Endothelial cell of umbilical vein (primary cell): ENCODE measurements around the gene PLXND1. TPM values are rescaled to one million over a fixed set of nuclear protein-coding genes. Genes with fewer than 3 reads are reported as not detected.

Experiments
- BruUV-seq: library from RNA; stranded (reverse); fragments of 400-500 nt; replicated peaks from 2 replicates; lab custom pipeline; 2021; lab: Mats Ljungman, UMichigan
- CTCF ChIA-PET: fragments of 300-600, 350-600 bp; sonication (Branson Sonifier 250); formaldehyde crosslinking; loops from one replicate; lab custom pipeline; 2021; ENCODE audit warnings: antibody characterized with exemption, inconsistent platforms; lab: Charles Lee
- POLR2A ChIA-PET: fragments of 300-600, 350-600 bp; sonication (Branson Sonifier 250); formaldehyde crosslinking; loops from one replicate; lab custom pipeline; 2021; ENCODE audit warnings: antibody characterized with exemption, inconsistent platforms; lab: Charles Lee
- DNase-seq: peaks from one replicate; pipeline ENCODE4 v3.0.0-alpha.2; 2011; ENCODE audit warnings: low read depth, low spot score
- FAIRE-seq: peaks from 2 replicates; lab custom pipeline; 2011; peaks lifted over from hg19 to GRCh38; lab: Jason Lieb, UNC
- H2AFZ ChIP-seq: 2 replicates; pipeline ENCODE4 v1.6.0; 2012; ENCODE audit warnings: low read depth, low read length, control low read depth, inconsistent platforms
- H3K27ac ChIP-seq: 2 replicates; pipeline ENCODE4 v1.5.1; 2011; ENCODE audit warnings: low read depth, mild to moderate bottlenecking, control low read depth, low read length, moderate library complexity; ENCODE audit not compliant: insufficient read depth
- H3K27me3 ChIP-seq, 2 experiments: 2 replicates each; pipeline versions ENCODE4 v1.6.0 to v1.6.1; 2011; ENCODE audit warnings: low read length in 2 of 2, mixed read lengths in 1 of 2; ENCODE audit not compliant: control insufficient read depth in 2 of 2, insufficient read depth in 2 of 2
- H3K36me3 ChIP-seq, 2 experiments: 2 replicates in 1 of 2; 3 replicates in 1 of 2; pipeline ENCODE4 v1.5.1; 2011; ENCODE audit warnings: low read length in 2 of 2, mild to moderate bottlenecking in 1 of 2, moderate library complexity in 1 of 2; ENCODE audit not compliant: control insufficient read depth in 2 of 2, insufficient read depth in 2 of 2; ENCODE audit errors: extremely low read depth in 1 of 2
- H3K4me1 ChIP-seq: 3 replicates; pipeline ENCODE4 v1.5.1; 2011; ENCODE audit warnings: mild to moderate bottlenecking, low read length; ENCODE audit not compliant: control insufficient read depth, insufficient read depth; ENCODE audit errors: extremely low read depth
- H3K4me2 ChIP-seq: 2 replicates; pipeline ENCODE4 v1.6.1; 2011; ENCODE audit warnings: low read length, control low read depth, mixed read lengths; ENCODE audit not compliant: insufficient read depth
- H3K4me3 ChIP-seq, 3 experiments: fragments of 200-600 bp in 1 of 3; sonication (generic), shearing (Covaris generic) in 1 of 3; replicated peaks in 1 of 3; 2 replicates each; pipeline ENCODE4 v1.5.1; 2011 to 2016; ENCODE audit warnings: control low read depth in 3 of 3, low read length in 3 of 3, mild to moderate bottlenecking in 2 of 3, inconsistent platforms in 1 of 3, low read depth in 1 of 3, moderate library complexity in 1 of 3; ENCODE audit not compliant: insufficient read depth in 1 of 3
- H3K79me2 ChIP-seq: 2 replicates; pipeline ENCODE4 v1.6.0; 2012; ENCODE audit warnings: low read length, inconsistent platforms; ENCODE audit not compliant: control insufficient read depth, insufficient read depth
- H3K9ac ChIP-seq: replicated peaks from 2 replicates; pipeline ENCODE3; 2011; ENCODE audit warnings: low read length, control low read depth; ENCODE audit not compliant: insufficient read depth; ENCODE audit errors: extremely low read depth
- H3K9me1 ChIP-seq: replicated peaks from 3 replicates; pipeline ENCODE4 v1.6.0; 2011; ENCODE audit warnings: mild to moderate bottlenecking, low read length; ENCODE audit not compliant: control insufficient read depth, insufficient read depth; ENCODE audit errors: extremely low read depth
- H3K9me3 ChIP-seq: replicated peaks from 2 replicates; pipeline ENCODE4 v1.5.1; 2012; ENCODE audit warnings: low read length, inconsistent platforms; ENCODE audit not compliant: control insufficient read depth, insufficient read depth
- H4K20me1 ChIP-seq: replicated peaks from 2 replicates; pipeline ENCODE3; 2011; ENCODE audit warnings: mild to moderate bottlenecking, low read length; ENCODE audit not compliant: control insufficient read depth, insufficient read depth; ENCODE audit errors: extremely low read depth
- CTCF ChIP-seq, 2 donors: IDR thresholded peaks; 1 replicate in 1 of 2; 2 replicates in 1 of 2; pipeline ENCODE4 v1.5.1; 2011; ENCODE audit warnings: low read length in 2 of 2, mild to moderate bottlenecking in 2 of 2, moderate library complexity in 2 of 2, control low read depth in 1 of 2, inconsistent platforms in 1 of 2, low read depth in 1 of 2; ENCODE audit not compliant: insufficient read depth in 1 of 2; ENCODE audit errors: extremely low read depth in 1 of 2
- EZH2 ChIP-seq: IDR thresholded peaks from 2 replicates; pipeline ENCODE4 v1.6.1; 2012; ENCODE audit warnings: borderline replicate concordance, low read depth, mild to moderate bottlenecking, moderate library complexity, low read length, inconsistent platforms; ENCODE audit not compliant: severe bottlenecking
- FOS ChIP-seq: IDR thresholded peaks from 2 replicates; pipeline ENCODE4 v1.6.1; 2011; ENCODE audit warnings: mild to moderate bottlenecking, low read length, moderate library complexity, borderline replicate concordance; ENCODE audit not compliant: insufficient read depth
- GATA2 ChIP-seq: IDR thresholded peaks from 2 replicates; pipeline ENCODE4 v1.7.0; 2011; ENCODE audit warnings: low read depth, mild to moderate bottlenecking, moderate library complexity, mixed read lengths, low read length; ENCODE audit not compliant: insufficient read length, insufficient read depth
- JUN ChIP-seq: IDR thresholded peaks from 2 replicates; pipeline ENCODE4 v1.6.1; 2011; ENCODE audit warnings: borderline replicate concordance, low read depth; ENCODE audit not compliant: insufficient read length, insufficient read depth
- MYC ChIP-seq: IDR thresholded peaks from one replicate; pipeline ENCODE4 v1.6.1; 2011; ENCODE audit warnings: mild to moderate bottlenecking, low read depth, low read length
- POLR2A ChIP-seq: IDR thresholded peaks from 2 replicates; pipeline ENCODE4 v1.6.1; 2012; ENCODE audit warnings: low read depth, mild to moderate bottlenecking, control low read depth, low read length
- POLR2AphosphoS5 ChIP-seq: IDR thresholded peaks from 2 replicates; pipeline ENCODE4 v1.6.1; 2012; ENCODE audit warnings: low read depth, mild to moderate bottlenecking, control low read depth, low read length, moderate library complexity; ENCODE audit not compliant: insufficient read depth
- dilution Hi-C: fragments of 300-500 bp; cut with MboI; formaldehyde crosslinking; loops from one replicate; pipeline ENCODE4 v1.15.0; 2019; ENCODE audit warnings: low sequenced_read_pairs; ENCODE audit not compliant: extremely low pct_ligation_motif_present
- intact Hi-C: fragments of 100-400 bp; cut with micrococcal nuclease; formaldehyde crosslinking; loops from one replicate; pipeline ENCODE4 v1.10.0; 2022
- polyA plus RNA-seq, 4 experiments: library from polyadenylated mRNA; depleted of rRNA in 3 of 4; stranded (reverse) in 3 of 4; unstranded in 1 of 4; fragments of >200 nt; gene quantifications; 2 replicates each; pipeline versions ENCODE4 v1.2.1 to v1.2.3, GENCODE V29; 2011 to 2012; ENCODE audit warnings: missing spikeins in 1 of 4
- total RNA-seq: library from RNA; stranded (reverse); gene quantifications from 2 replicates; pipeline ENCODE4 v1.2.3, GENCODE V29; 2021
- TF ChIP-seq, protein P1 (sequence below): IDR thresholded peaks from 2 replicates; pipeline ENCODE4 v1.6.1; 2011; ENCODE audit not compliant: insufficient read depth, insufficient read length

The PLXND1 gene
- total and polyA plus RNA-seq, 2 donors (not counting 3 experiments of a cell fraction or from before 2014, with no cell fraction given): 300 to 834 TPM

DNA sequence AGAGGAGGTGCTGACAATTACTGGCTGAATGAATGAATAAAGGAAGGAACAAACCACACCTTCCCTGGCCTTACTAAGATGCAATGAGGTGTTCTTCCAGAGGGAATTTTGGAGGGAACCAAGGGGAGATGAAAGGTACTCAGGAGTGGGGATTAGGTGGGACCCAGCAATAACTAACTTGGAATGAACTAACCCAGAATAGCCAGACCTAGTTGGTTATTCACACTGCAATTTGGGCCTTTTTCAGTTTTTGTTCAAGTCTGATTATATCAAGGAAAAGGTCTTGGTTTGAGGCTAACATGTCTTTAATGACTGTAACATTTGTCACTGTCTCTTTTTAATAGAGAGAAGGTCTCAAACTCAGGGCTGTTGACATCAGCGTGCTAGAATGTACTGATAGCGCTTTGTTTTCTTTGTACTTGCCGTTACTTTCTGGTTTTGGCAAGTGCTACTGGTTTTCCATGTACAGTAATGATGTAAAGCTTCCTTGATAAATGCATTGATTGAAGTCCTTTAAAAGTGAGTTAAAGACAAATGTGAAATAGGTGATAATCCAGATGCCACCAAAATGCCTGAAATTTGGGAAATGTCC lies 3.2 kb upstream of the PLXND1 start:
- peak; percentile 90 for DNase-seq
- POLR2A ChIA-PET: no interaction called here
- H3K9ac ChIP-seq: peak overlapping the region; percentile 33
- BruUV-seq: no TSS peak
- H3K36me3 ChIP-seq: no peaks in the 10 kb centered on the region
- no peaks in the 10 kb centered on the region for H3K9me3 ChIP-seq
- peaks cover 16% of the 10 kb centered on the region for H3K79me2 ChIP-seq
- no peaks in the 10 kb centered on the region for H3K9me1 ChIP-seq
- FAIRE-seq: peak; percentile 96
- TF ChIP-seq POLR2A: no peak
- TF ChIP-seq GATA2: peak; percentile 79
- peak; percentile 62 for TF ChIP-seq JUN
- TF ChIP-seq POLR2AphosphoS5: no peak
- no peaks in the 10 kb centered on the region for H3K27me3 ChIP-seq
- CTCF ChIA-PET: interaction anchor here (0.7 to 1.3 kb wide), 4 partner anchors 11 to 119 kb away, joined by 3 to 6 read pairs (median 3); no protein-coding TSS in a partner anchor
- H4K20me1 ChIP-seq: no peaks in the 10 kb centered on the region
- H2AFZ ChIP-seq: no peak overlapping the region
- intact Hi-C loops: loop anchor here (1.0 kb wide), 1 partner anchor 10 kb away; no protein-coding TSS in a partner anchor
- H3K27ac ChIP-seq: peak overlapping the region; percentile 85
- no peak overlapping the region for H3K4me3 ChIP-seq
- dilution Hi-C loops: no loop called here
- peak overlapping the region; percentile 48 for H3K4me2 ChIP-seq
- H3K4me1 ChIP-seq: peaks cover 50% of the 10 kb centered on the region

- intact Hi-C loops: loop anchor here (1.0 kb wide), 1 partner anchor 14 kb away; no protein-coding TSS in a partner anchor
- Histone ChIP-seq H3K27ac (peak overlapping the region; percentile 85), H3K9me3 (no peaks in the 10 kb centered on the region), H3K27me3 (no peaks in the 10 kb centered on the region), H3K9me1 (no peaks in the 10 kb centered on the region), H3K4me2 (no peak overlapping the region), H4K20me1 (no peaks in the 10 kb centered on the region), H3K4me1 (peaks cover 50% of the 10 kb centered on the region), H3K4me3 (no peak overlapping the region), H3K36me3 (no peaks in the 10 kb centered on the region), H3K79me2 (peaks cover 22% of the 10 kb centered on the region), H2AFZ (no peak overlapping the region), H3K9ac (peak overlapping the region; percentile 1)
- dilution Hi-C loops: no loop called here
- DNase-seq (no peak), FAIRE-seq (peak; percentile 62)
- ChIA-PET CTCF (interaction anchor here (0.7 to 2.4 kb wide), 6 partner anchors 13 to 119 kb away, joined by 3 to 11 read pairs (median 6); no protein-coding TSS in a partner anchor), POLR2A (interaction anchor here (1.3 kb wide), 2 partner anchors 12 to 13 kb away, joined by 3 to 5 read pairs; no protein-coding TSS in a partner anchor)
- TF ChIP-seq FOS (no peak), JUN (no peak), EZH2 (no peak), MYC (no peak), POLR2A (no peak), POLR2AphosphoS5 (no peak), CTCF (IDR thresholded peaks at IDR 0.05; ENCODE audit: extremely low read depth in 1 of 2, insufficient read depth in 1 of 2, low read depth in 1 of 2, low read length in 2 of 2) (no peak), GATA2 (no peak)
- TF ChIP-seq, protein P1, sequence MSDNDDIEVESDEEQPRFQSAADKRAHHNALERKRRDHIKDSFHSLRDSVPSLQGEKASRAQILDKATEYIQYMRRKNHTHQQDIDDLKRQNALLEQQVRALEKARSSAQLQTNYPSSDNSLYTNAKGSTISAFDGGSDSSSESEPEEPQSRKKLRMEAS: no peak
- no TSS peak for BruUV-seq
These were observed 2.6 kb upstream of the PLXND1 start for GRCh38 chr3:129608936-129609590.
